ENCODE results near the gene SLC14A1.
"Not testable (repeated sequence)": the region's sequence is repeated elsewhere in the genome, so short reads cannot be mapped to it uniquely, and the experiment has no call there.

Gene SLC14A1

GRCh38 chr18:45724601-45725000, 620 bp downstream of the SLC14A1 start:
- DNase-seq, result no peak

DNA sequence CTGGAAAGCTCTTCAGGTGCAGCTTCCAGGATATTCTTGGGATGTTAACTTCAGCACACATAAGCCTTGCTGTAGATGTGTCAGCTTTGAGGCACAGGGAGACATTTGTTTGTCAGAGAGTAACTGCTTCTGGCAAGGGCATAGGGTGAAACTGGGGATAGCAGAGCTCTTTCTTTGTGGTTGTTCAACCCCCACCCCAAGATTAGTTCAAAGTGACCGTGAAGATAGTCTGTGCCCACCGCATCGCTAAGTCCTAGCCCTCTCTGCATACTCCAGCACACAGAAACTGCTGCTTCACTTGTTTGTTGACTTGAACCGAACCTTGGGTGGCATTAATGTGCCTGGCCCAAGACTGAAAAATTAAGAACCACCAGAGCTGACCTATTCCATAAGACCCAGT, 1.4 kb downstream of the SLC14A1 start:
- no peak for DNase-seq

DNA sequence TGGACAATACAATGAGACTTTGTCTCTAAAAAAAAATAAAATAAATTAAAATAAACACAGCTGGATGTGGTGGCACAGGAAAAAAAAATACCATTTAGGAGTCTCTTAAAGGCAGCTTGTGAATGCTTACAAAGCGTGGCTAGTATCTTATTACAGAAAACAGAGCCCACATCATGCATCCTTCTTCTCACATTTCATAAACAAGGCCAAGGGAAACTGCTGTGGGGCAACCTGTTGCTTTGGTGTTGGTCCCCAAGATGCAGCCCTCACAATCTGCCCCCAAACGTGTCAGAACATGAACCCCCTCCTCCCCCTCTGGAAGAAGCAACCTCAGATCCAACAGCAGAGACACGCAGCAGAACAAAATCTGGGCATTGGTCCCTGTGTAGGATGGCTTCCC, 2.6 kb downstream of the SLC14A1 start:
- DNase-seq, result no peak

DNA sequence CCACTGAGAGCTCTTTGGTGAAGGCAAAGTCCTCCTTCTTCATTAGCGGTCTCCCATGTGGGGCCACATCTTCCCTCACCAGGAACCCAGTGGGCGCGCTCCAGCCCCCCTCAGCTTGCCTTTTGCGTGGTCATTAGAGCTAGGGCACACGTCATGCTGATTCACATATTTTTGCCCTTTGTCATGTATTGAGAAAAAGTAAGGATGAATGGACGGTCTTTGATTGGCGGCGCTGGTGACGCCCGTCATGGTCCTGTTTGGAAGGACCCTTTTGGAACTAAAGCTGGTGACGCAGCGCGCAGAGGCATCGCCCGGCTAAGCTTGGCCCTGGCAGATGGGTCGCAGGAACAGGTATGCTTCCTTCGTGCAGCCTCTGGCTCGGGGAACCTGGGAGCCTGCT, 3.1 kb downstream of the SLC14A1 start:
- no peak for DNase-seq

- DNase-seq, result no peak
Observed at GRCh38 chr18:45728336-45729010, 4.5 kb downstream of the SLC14A1 start.

GRCh38 chr18:45730832-45731575, 7.0 kb downstream of the SLC14A1 start:
- DNase-seq, result no peak

DNA sequence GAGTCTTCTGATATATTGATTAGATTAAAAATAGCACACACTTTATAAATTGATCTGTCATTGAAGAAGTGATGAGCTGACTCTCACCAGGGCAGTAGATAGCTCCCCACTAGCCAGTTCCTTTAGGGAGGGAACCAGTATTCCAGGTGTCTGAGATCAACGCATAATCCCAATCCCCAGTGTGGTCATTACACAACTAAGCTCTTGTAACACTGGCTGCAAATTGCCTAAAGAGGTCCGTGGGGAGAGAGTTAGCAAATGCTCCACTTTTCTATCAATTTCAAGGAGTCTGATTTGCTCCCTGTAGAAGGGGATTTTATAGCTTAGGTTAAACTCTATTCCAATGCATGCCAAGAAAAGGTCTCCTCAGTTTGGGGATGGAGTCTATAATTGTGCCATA, 7.7 kb downstream of the SLC14A1 start:
- no peak for DNase-seq

- DNase-seq, result no peak
Observed at GRCh38 chr18:45733535-45733934, 9.6 kb downstream of the SLC14A1 start.

DNA sequence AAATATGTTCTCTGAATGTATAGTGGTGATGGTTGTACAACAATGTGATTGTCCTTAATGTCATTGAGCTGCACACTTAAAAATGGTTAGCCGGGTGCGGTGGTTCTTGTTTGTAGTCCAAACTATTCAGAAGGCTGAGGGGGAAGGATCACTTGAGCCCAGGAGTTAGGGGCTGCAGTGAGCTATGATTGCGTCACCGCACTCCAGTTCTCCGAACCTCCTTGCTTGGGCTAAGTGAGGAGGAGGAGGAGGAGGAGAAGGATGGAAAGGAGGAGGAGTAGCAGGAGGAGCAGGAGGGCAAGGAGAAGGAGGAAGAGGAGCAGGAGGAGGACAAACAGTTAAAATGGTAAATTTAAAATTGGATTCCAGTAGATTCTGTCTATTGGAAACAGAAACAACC, 10.5 kb downstream of the SLC14A1 start:
- DNase-seq, result no peak

DNA sequence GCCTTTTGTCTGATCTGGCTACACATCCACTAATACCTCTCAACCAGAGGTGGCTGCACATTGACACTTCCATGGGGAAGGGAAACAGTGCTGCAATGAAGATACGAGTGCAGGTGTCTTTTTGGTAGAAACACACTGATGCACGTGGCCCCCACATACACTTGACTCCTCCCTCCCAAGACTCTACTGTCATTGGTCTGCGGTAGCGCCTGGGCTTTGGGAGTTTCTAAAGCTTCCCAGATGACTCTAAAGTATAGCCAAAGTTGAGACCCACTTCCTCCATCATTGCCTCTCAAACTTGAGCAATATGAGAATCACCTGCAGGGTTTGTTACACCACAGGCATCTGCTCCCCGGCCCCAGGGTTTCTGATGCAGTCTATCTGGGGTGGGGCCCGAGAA, 11.0 kb downstream of the SLC14A1 start:
- DNase-seq, result no peak

DNA sequence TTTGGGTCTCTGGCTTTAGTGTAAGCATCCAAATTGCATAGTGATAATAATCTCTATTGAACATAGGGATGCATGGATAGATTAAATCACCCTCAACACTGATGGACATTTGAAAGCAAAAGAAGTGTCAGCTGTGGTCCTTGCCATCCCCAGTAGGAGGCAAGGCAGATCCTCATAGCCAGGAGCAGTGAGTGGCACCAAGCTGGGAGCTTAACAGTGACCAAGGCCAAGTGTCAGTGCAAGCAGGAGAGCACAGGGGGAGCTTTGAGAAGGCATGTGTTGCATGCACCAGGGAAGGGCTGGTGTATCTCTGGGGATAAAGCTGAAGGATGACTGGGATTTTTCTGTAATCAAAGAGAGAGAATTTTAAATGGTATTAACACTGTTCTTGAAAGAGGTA, 14.7 kb downstream of the SLC14A1 start:
- no peak for DNase-seq

GRCh38 chr18:45739268-45739667, 15.3 kb downstream of the SLC14A1 start:
- DNase-seq, result no peak

DNA sequence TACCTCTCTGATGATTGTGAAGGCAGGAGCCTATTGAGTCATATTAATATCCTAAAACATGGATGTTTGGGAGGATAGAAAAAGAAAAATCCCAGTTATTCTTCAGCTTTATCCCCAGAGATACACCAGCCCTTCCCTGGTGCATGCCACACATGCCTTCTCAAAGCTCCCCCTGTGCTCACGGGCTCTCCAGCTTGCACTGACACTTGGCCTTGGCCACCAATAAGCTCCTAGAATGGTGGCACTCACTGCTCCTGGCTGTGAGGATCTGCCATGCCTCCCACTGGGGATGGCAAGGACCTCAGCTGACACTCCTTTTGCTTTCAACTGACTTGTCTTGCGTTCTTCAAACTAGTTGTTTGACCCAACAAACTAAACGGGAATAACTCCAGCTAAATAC, 15.9 kb downstream of the SLC14A1 start:
- DNase-seq, result no peak

- no peak for DNase-seq
Observed at GRCh38 chr18:45741056-45741455, 17.1 kb downstream of the SLC14A1 start.

GRCh38 chr18:45745817-45746461, 22.0 kb downstream of the SLC14A1 start:
- DNase-seq, result no peak

GRCh38 chr18:45748501-45748900, 24.5 kb downstream of the SLC14A1 start:
- DNase-seq, result no peak

GRCh38 chr18:45749918-45750689, 26.1 kb downstream of the SLC14A1 start:
- no peak for DNase-seq

- no peak for DNase-seq
Observed at GRCh38 chr18:45751766-45752165, 27.8 kb downstream of the SLC14A1 start.

DNA sequence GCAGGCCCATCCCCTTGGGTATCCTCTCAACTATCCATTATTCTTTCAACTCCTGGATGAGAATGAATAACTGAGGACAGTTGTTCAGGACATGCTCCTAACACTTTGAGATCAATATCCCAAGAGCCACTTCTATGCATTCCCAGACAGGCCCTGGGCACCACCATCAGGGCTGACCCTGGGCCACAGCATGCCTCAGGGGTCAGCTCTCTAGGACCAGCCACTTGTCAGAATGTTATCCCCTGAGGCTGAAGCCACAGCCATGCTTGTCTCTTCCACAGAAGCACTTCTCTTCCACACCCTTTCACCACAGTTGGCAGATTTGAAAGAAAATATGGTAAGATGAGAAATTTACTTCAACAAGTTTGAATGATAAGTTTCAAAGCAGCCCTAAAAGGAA, 28.7 kb downstream of the SLC14A1 start:
- DNase-seq, result no peak

GRCh38 chr18:45753286-45753685, 29.3 kb downstream of the SLC14A1 start:
- no peak for DNase-seq

DNA sequence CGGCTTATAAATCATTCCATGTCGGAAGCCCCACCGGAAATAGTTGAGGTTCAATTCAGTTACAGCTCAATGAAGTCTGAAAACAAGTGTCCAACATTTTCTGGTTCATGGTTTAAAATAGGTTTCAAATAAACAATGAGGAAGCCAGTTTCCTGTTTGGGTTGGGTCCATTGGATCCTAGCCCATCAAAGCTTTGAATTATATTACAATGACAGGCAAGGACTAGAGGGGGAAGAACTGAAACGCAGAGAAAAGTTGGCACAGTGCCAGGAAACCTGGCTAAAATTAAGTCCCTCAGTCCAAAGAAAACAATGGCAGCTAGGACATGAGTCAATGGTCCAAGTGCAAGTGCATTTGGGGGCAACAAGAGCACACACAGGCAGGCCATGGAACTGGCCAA, 32.0 kb downstream of the SLC14A1 start:
- no peak for DNase-seq

DNA sequence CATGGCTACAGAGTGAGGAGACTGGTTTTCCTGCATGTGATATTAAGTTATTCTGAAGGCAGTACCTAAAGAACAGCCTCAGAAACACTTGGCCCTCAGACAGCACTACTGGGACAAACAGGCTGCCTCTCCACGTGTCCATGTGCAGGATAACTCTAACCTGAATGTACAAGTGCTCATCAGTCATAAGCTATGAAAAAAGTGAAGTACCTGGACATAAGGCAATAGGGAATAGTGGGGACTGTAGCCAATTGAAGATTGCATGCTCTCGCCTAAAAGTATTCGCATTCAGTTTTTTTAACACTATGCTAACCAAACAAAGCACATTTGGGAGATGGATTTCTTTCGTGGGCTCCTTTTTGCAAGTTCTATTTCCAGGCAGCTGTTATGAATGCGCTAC, 33.0 kb downstream of the SLC14A1 start:
- DNase-seq, result no peak

GRCh38 chr18:45757644-45758043, 33.7 kb downstream of the SLC14A1 start:
- not testable (repeated sequence) for DNase-seq
